ENCODE results near the gene PRDX5.

The PRDX5 gene

DNA sequence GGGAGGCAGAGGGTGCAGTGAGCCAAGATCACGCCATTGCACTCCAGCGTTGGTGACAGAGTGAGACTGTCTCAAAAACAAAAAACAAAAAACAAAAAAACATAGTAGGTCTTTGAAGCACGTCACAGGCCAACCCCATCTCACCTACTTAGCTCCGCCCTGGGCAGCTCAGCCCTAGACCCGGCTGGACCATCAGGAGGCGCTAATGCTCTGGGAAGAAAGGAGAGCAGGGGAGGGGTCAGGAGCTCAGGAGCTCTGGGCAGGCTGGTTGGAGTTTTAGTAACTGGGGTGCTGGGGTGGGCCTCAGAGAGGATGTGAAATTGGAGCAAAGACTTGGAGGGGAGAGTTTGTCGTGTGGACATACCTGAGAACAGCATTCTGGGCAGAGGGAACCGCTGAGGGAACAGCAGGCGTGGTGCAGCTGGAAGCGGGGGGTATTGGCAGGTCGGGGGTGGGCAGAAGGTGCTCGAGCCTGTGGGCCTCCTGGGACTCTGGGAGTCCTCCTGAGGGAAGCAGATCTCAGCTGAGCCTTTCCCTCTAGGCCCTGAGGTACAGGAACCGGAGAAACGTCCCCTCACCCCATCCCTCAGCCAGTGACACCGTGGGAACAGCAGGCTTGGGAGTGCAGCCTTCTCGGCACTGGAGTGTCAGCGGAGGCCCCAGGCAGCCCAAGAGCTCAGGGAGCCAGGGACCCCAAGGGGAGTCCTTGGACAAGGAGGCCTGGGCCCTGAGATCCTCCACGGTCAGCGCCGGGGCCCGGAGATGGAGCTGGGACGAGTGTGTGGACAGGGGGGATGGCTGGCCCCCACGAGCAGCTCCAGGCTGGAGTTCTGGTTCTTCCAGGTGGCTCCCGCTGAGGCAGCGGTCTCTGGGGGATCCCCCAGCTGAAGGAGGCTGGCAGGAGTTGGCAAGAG lies 38.8 kb downstream of the PRDX5 start:
- no peak for TF ChIP-seq ZFX (IDR thresholded peaks at IDR 0.05; ENCODE audit: borderline replicate concordance)
- TF ChIP-seq CTCF (IDR thresholded peaks at IDR 0.05) = peak; percentile 88
- H3K27ac ChIP-seq = 0 out of 2 replicates have a peak overlapping the region, but pooled peaks have one; percentile 17

GRCh38 chr11:64357446-64357845 lies 39.5 kb downstream of the PRDX5 start:
- TF ChIP-seq CTCF (IDR thresholded peaks at IDR 0.05) (no peak), ZFX (IDR thresholded peaks at IDR 0.05; ENCODE audit: borderline replicate concordance) (no peak)
- H3K27ac ChIP-seq = no peak overlapping the region

DNA sequence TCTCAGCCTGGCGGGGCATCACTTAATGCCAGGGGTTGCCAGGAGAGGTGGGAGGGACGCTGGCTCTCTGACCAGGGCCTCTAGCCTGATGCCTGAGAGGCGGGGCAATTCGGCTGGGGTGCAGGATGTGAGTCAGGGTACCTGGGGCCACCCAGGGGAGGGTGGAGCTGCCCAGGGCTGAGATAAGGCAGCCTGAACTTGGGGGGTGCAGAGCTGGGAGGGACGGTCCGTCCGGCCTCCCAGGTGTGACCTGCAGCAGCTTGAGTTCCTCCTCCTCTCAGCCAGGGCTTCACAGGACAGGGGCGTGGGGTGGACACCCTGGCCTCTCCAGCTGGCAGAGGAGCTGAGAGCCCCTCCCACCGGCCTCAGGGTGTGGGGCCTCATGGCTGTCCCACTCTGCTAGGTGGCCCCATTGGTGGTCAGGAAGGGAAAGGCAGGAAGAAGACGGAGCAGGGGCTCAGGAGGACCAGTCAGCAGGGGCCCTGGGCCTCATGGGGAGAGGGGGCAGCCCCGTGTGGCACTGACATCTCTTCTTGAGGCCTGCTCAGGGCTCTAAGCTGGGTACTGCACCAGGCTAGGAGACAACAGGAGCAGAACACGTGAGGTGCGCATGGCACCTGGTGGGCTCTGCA lies 40.1 kb downstream of the PRDX5 start:
- TF ChIP-seq CTCF (IDR thresholded peaks at IDR 0.05) (no peak), ZFX (IDR thresholded peaks at IDR 0.05; ENCODE audit: borderline replicate concordance) (no peak)
- peak overlapping the region; percentile 81 for H3K27ac ChIP-seq

GRCh38 chr11:64358536-64358906 lies 40.6 kb downstream of the PRDX5 start:
- peak overlapping the region; percentile 81 for H3K27ac ChIP-seq
- TF ChIP-seq ZFX (IDR thresholded peaks at IDR 0.05; ENCODE audit: borderline replicate concordance) = no peak
- no peak for TF ChIP-seq CTCF (IDR thresholded peaks at IDR 0.05)

- TF ChIP-seq ZFX (IDR thresholded peaks at IDR 0.05; ENCODE audit: borderline replicate concordance) = no peak
- TF ChIP-seq CTCF (IDR thresholded peaks at IDR 0.05) = 0 out of 2 replicates have a peak, but pooled peaks have one; percentile 12
- H3K27ac ChIP-seq = peak within 1 kb of the TSS; percentile 81
Observed at GRCh38 chr11:64358907-64359711, 41.2 kb downstream of the PRDX5 start, which contains the start of gene RPS6KA4. Gene RPS6KA4, plus strand, starts transcription at chr11:64359162. Its CDS starts 74 bp downstream, at chr11:64359236.

GRCh38 chr11:64359712-64360445 lies 42.0 kb downstream of the PRDX5 start:
- TF ChIP-seq ZFX (IDR thresholded peaks at IDR 0.05; ENCODE audit: borderline replicate concordance) = no peak
- no peak for TF ChIP-seq CTCF (IDR thresholded peaks at IDR 0.05)
- H3K27ac ChIP-seq = peak overlapping the region; percentile 81

Data from 22Rv1 (cell line).